ENCODE measurements around the gene PTPRN.
"Not testable (repeated sequence)": the region's sequence is repeated elsewhere in the genome, so short reads cannot be mapped to it uniquely, and the experiment has no call there.

Gene PTPRN

DNA sequence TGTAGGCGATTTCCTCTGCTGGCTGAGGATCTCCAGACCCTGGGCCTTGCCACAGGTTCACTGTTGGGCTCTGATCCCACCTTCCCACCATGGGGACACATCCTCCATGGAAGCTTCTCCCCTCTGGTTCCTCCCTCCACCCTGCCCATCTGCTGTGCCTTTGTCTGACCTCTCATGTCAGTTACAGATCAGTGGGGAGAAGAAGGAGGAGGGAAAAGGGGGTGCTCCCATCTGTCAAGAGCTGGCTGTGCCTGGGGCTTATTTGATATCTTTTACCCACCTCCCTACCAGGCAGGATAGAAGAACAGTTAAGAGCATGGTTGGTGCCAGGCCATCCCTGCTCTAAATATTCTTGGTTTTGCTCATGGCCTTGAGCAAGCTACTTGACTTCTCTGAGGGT is 42.3 kb downstream of the PTPRN start:
- no peak for DNase-seq

DNA sequence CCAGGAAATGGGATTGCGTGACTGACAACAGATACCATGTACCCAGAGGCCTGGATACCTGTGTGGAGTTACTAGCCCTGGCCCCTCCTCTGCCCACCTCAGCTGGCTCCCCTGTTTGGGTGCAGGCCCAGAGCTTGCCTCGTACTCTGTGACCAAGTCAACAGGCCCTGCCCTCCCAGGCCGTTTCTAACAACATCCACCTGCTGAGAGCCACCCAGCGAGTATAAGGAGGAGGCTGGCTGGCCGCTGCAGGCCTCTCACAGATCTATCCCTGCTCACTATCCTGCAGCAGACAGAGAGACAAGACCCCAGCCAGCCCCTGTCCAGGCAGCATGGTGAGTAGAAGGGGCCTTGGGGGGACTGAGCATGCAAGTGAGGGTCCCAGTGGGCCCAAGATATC is 43.0 kb downstream of the PTPRN start:
- DNase-seq, result no peak

DNA sequence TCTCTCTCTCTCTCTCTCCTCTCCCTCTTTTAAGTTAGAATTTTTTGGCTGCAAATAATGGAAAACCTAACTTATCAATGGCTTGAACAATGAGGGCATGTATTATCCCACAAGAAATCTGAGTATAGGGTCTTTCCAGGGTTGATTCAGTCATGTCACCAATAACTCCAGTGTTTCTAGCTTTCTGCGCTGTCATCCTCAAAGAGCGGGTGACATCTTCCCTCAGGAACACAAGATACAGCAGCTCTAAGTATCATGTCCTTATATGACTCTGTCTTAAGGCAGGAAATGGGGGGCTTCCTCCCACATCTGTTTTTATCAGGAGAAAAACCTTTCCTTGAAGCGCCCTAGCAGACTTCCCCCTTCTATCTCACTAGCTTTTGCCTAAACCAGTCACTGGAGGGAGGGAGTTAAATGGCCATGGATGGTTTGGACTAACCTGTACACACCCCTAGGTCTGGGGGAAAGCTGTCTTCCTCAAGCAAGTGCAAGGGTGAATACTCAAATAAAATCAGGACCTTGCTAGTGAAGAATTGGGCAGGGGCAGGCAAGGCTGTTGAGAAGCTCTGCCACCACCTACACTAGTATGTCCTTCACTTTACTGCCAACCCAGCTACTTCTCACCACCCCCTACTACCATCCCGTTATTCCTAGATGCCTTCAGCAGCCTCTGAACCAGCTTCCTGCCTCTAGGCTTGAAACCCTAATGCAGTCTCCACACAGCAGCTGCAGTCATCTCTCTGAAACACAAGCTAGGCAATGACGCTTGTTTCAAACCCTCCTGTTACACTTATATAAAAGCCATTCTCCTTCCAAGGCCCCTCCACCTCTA is 48.0 kb downstream of the PTPRN start:
- DNase-seq, result no peak

DNA sequence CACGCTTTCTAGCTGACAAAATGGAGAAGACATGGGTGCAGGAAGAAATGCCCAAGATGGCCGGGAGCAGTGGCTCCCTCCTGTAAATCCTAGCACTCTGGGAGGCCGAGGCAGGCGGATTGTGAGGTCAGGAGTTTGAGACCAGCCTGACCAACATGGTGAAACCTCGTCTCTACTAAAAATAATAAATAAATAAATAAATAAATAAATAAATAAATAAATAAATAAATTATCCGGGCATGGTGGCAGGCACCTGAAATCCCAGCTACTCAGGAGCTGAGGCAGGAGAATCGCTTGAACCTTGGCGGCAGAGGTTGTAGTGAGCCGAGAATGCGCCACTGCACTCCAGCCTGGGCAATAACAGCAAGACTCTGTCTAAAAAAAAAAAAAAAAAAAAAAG is 50.3 kb downstream of the PTPRN start:
- DNase-seq, result not testable (repeated sequence)

DNA sequence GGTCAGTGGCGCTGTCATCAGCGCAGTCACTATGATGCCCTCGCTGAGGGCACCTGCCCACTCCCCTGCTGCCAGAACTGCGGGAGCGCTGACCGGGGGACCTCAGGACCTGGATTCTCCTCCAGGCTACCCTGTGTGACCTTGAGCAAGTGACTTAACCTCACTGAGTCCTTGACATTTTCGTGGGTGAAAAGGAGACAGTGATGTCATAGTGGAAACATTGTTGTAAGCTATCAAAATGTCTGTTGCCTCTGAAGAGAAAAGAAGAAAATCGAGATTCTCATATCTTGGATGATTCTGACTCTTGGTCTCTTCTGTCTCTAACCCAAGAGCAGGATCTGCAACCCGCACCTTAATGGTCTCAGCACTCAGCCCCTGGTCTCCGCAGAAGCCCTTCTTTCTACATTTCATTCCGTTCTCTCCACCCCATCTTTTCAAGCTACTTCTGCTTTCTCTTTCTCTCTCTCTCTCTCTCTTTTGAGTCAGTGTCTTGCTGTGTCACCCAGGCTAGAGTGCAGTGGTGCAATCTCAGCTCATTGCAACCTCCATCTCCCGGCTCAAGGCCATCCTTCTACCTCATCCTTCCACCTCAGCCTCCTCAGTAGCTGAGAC is 54.5 kb downstream of the PTPRN start:
- DNase-seq, result no peak

DNA sequence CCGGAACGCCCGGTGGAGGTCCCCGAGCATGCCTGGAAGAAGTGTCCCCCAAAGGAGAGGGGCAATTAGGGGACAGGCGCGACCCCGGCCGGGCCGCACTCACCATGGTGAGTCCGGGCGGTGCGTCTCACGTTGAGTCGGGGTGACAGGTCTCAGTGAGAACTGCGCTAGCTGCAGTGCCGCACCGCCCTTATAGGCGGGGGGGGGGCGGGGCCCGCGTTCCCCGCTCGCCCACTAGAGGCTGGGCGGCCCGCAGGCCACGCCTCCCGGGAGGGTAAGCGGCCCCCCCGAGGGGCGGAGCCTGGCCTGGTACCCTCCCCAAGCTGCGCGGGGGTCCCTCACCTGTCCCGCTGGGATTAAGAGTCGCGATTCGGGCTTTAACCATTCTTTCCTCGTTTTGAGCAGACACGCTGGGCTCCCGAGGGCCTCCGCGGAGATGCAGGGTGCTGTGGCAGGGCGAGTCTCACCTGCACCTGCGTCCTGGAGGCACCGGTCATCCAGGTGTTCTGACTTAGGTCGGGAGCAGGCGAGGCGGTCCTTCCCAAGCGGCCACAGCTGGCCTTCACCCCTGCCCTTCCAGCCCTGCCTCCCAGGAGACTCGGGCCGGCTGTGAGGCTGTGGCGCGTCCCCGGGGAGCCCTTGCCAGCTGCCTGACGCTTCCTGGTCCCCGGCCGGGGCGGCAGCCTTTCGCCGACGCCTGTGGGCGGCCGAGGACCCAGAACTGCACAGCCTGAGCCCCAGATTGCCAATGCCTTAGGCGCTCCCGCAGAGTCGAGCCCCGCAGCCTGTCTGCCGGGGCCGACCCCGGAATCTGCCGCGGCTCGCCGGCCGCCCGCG is 55.2 kb downstream of the PTPRN start, which contains the start of gene TUBA4A:
TSS of gene TUBA4A (minus strand) at position 166 of the 837 bp plus-strand sequence. CDS start at position 106, 60 bp downstream.
- DNase-seq, result peak; percentile 79

DNA sequence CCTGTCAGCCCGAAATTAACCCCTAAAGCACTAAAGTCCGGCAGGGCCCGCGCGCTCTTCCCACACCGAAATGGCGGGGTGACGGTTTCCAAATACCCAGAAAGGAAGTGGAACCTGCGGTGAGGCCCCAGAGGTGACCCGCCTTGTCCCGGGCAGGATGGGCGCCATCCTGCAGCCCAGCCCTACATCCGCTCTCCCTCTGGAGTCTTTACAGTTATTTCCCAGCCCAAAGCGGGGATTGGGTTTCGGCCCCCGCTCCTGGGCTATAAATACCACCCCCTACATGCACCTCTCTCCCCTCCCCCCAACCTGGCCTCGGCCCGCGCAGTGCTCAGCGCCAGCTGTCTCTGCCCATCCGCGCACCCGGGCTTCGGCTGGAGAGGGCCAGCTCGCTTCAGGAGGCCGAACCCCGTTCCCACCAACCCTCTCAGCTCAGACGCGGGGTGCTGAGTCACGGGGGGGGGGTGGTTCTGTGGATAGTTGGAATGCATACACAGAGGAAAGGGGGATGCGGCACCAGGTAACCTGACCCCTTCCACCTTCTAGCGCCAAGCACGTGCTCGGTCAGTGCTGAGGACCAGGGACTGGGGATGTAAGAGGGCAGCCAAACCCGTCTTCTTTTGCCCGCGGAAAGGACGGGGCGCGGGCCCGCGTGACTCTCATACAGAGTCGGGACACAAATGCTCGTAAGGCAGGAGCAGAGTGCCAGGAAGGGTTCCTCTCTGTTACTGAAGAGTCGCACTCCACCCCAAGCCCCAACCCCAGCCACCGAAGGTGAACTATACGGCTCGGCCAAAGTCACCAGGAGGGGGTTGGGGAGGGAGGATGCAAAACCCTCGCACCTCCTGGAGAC is 56.1 kb downstream of the PTPRN start, which contains the start of gene TUBA4B:
TSS of gene TUBA4B (plus strand) at position 344 of the 853 bp plus-strand sequence. CDS start at position 509, 165 bp downstream.
- DNase-seq, result peak; percentile 63

DNA sequence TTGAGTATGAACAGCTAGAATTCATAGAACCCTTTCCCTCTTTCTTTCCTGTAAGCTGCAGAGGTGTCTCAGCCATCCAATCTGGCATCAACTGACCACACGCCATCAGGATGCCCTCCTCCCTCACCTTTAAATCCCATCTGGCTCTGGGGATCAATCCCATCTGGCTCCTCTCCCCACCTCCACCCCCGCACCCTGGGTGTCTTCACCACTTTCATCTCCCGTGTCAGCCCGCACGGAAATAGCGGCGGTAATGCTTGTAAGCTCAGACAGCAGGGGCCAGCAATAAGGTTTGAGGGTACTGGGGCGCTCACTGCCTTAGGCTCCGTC is 56.7 kb downstream of the PTPRN start:
- no peak for DNase-seq

DNA sequence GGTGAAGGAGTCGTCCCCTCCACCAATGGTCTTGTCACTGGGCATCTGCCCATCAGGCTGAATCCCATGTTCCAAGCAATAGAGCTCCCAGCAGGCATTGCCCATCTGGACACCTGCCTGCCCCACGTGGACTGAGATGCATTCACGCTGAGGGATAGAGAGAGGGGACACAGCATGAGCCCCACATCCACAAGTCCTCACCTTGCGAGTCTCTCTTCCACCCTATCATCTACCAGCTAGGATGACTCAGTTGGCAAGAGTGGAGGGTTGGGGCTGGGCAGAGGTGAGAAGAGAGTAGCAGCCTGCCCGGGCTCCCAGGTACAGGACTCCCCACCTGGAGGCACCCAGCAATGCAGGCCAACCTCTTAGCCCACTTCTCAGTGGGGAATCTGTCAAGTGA is 57.1 kb downstream of the PTPRN start:
- DNase-seq, result no peak

DNA sequence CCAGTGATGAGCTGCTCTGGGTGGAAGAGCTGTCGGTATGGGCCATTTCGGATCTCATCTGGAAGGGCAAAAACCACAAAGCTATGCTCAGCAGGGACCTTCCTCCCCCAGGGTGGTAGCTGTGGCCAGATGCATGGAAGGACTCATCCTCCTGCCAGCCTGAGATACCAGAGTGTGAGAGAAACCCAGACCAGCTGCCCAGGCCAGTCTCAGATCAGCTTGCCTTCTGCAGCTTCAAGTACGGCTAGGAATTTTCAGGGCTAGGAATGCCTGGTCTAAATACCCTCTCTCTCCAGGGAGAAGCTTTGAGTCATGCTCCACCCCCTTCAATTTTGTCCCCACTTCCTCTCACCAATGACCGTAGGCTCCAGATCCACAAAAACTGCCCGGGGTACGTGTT is 57.5 kb downstream of the PTPRN start:
- DNase-seq, result no peak

DNA sequence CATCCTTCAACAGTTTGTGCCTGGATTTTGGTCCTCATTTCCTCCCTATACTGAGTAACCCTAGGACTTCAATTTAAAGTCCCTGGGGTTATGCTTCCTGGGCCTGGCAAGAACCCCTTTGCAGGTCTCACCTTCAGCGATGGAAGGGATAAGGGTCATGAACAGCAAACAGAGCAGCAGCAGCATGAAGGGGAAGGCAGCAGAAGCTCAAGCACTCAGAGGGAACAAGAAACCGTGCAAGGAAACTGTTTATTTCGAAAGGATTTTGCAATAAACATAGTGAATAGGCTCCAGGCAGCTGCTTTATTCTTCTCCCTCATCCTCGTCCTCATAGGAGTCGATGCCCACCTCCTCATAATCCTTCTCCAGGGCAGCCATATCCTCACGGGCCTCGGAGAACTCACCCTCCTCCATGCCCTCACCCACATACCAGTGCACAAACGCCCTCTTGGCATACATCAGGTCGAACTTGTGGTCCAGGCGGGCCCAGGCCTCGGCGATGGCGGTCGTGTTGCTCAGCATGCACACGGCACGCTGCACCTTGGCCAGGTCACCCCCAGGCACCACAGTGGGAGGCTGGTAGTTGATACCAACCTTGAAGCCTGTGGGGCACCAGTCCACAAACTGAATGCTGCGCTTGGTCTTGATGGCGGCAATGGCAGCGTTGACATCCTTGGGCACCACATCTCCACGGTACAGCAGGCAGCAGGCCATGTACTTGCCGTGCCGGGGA is 59.0 kb downstream of the PTPRN start:
- no peak for DNase-seq

DNA sequence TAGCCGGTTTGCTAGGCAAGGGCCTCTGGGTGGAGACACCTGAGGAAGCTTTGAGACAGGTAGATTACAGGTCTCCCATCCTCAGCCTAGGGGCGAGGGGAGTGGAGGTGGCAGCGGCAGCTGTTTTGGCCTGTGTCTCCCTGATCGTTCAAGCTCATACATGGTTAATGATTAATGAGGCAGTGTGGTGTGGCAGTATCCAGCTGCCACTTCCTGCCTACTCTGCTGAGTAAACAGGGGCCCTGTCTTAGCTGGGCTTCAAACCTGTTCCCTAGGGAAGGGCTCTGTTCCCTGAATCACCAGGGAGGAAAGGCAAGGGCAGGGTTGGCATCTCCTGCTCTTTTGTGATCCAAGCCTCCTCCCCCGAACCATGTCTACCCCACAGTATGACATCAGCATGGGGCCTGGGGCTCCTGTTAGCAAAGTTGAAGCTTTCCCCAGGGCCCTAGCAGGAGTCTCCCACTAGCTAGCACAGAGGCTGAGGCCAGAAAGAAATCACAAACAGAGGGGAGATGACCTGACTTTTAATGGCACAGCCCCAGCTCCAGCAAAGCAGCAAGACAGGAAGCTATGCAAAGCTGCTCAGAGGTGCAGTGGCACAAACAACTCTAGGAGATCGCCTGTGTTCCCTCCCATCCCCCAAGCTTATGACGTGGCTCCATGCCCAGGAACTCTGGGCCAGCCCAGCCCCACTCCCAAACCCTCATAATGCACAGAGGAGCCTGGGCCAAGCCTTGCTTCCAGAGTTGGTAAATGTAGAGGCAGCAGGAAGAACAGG is 59.8 kb downstream of the PTPRN start:
- peak; percentile 77 for DNase-seq

DNA sequence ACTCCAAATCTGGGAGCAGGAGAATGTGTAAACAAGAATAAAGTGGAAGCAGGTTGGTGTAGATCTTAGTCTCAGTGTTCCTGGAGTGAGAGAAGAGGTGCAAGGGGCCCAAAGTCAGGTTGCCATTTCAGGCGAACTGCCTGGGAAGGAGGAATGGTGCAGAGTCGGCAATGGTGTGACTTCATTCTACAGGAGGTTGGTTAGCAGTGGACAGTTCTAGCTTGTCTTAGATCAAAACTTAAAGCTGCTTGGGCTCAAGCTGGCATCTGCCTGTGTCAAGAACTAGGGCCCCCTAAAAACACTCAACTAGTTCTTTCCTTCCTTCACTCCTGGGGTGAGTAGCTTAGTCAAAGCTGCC is 60.4 kb downstream of the PTPRN start:
- no peak for DNase-seq

DNA sequence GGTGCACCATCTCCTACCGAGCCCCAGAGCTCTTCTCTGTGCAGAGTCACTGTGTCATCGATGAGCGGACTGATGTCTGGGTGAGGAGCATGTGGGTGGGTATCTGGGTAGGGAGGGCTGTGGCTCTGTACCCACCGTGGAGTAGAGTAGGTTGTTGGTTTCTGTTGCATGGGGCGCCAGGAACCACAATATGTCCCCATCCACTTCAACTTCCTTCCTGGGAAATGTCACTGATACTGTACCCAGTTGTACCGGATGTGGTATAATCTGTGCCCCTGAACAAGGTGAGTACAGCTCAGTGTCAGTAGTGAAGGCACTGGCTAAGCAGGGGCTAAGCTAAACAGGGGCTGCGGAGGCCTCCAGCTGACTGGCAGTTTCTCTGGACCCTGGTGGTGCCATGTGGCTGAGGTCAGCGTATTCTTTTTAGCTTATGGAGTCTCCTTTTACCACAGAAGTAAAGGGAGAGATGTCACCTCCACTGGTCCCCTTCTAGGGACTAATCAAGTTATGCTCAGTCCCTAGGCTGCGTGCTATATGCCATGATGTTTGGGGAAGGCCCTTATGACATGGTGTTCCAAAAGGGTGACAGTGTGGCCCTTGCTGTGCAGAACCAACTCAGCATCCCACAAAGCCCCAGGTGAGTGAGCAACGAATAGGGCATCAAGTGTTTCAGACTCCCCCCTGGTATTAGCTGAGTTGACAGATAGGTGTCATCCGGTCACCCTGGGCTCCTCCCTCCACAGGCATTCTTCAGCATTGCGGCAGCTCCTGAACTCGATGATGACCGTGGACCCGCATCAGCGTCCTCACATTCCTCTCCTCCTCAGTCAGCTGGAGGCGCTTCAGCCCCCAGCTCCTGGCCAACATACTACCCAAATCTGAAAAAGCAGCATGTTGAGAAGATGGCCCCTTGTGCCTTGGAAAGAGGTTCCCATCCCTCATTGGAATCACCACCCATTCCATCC is 61.2 kb downstream of the PTPRN start:
- no peak for DNase-seq

DNA sequence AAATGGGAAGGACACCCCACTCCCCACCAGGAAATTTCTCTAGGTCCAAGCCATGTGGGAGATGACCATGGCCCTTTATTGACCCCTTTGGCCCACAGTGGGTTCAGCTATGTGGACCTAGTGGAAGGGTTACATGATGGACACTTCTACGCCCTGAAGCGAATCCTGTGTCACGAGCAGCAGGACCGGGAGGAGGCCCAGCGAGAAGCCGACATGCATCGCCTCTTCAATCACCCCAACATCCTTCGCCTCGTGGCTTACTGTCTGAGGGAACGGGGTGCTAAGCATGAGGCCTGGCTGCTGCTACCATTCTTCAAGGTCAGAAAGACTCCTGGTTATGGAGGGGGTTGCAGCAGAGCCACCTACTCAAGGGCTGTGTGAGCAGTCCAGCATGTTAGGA is 62.6 kb downstream of the PTPRN start:
- DNase-seq, result no peak

DNA sequence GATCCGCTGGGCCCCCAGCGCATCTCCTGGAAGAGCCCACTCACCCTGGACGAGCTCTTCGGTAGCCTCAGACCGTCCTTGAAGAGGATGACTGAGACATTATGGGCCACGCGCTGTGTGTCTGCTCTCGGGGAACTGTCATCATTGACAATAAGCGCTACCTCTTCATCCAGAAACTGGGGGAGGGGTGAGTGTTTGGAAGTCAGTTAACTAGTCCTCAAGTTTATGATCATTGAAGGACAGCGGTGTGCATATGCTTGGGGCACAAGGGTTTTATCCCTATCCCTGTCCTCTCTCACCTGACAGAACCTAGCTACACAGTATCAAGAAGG is 63.3 kb downstream of the PTPRN start:
- no peak for DNase-seq

DNA sequence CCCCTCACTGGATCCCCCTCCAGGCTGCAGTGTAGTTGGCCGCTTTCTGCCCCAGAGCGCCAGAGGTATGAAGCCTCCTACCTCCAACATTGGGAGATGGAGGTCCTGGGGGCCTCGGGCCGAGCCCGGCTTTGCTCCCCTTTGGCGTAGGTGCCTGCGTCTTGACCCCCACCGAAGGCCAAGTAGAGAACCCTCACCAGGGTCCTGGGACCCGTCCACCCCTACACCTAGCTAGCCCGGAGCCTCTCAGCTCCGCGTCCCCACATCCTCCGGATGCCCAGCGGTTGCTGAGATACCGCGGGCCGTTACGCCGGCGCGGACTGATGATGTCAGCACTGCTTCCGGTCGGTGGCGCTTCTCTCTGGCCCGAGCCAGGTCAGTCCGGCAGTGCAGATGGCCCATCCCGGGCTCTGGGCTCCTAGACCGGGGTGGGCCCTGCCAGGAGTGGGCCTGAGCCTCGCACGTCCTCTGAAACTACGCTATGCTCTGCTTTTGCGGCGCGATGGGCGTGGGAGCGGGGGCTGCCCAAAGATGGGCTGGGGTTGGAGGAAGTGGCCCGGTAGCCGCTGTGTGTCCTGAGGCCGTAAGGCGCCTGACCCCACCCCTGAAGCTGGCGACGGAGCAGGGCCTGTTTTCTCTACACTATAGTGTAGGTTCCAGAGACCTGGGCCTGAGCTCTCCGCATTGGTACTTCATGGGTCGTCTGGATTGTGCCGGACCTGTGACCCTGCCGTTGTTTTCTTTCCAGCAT is 63.9 kb downstream of the PTPRN start, which contains the start of the genes GLB1L and STK16:
TSS of gene GLB1L (minus strand) at position 297 of the 751 bp plus-strand sequence. CDS start 1,871 bp downstream, outside the sequence.
TSS of gene STK16 (plus strand) at position 332 of the 751 bp plus-strand sequence. CDS start 521 bp downstream, outside the sequence.
- DNase-seq, result peak; percentile 96

DNA sequence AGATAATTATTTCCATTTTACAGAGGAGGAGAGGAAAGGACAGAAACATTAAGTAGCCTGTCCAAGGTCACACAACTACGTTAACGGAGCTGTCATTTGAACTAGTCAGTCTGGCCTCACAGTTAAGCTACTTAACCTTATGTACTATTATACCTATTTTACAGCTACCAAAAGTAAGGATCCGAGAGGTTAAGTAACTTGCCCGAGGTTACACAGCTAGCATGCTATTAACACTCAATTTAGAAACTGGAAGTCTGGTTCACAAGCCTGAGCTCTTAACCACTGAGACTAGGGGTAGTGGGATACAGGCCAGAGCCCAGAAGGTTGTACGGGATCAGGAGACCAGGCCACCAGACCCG is 64.4 kb downstream of the PTPRN start:
- no peak for DNase-seq

DNA sequence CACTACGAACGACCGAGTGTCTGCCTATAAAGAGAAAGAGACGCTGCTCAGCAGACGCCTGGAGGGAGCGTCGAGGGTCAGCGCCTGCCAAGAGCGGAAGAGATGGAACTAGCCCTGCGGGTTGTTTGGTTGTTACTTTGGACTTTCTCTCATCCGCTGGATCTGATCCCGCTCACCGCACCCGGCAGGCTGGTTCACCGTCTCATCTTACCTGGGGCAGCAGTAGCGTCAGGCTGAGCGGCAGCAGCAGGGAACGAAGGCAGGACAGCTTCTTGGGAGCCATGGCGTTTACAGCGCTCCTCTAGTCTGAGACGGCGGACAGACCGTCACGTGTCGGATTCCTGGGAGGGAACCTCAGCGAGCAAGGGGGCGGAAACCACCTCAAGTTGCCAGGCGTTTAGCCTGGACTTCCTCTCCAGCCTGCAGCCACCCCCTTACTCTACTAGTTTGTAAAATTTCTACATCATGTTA is 65.9 kb downstream of the PTPRN start:
- DNase-seq, result no peak

All from femur (tissue), 1 donor.